NCI-H1092 (cell line): Measurements from ENCODE around the gene PSMB2.

Experiments used
- DNase-seq: peaks from one replicate; lab custom pipeline; 2025; lab: John Stamatoyannopoulos, UW

PSMB2 gene

GRCh38 chr1:35642471-35642955, 1.2 kb upstream of the PSMB2 start:
- DNase-seq, result no peak

DNA sequence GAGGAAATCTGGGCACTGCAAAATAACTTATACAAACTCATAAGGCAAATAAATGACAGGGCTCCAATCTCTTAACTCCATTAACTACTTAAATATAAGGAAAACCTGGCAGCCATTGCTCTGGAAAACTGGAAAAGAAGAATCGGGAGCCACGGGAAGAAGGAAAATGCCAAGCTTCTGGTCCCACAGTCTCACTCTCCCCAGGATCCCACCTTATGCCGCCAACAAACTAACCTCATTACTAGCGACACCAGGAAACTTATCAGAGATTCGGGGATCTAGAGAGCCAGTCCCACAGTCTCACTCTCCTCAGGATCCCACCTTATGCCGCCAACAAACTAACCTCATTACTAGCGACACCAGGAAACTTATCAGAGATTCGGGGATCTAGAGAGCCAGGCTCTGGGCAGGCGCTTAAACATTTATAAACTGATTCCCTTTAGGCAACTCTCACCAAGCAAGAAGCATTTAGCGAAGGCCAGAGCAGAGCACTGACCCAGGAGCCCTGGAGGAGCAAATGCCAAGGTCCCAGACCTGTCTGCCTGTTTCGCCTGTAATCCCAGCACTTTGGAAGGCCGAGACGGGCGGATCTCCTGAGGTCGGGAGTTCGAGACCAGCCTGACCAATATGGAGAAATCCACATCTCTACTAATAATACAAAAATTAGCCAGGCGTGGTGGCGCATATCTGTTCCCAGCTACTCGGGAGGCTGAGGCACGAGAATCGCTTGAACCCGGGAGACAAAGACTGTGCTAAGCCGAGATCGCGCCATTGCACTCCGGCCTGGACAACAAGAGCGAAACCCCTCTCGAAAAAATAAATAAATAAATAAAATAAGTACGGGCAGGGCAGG, 720 bp downstream of the PSMB2 start:
- no peak for DNase-seq

DNA sequence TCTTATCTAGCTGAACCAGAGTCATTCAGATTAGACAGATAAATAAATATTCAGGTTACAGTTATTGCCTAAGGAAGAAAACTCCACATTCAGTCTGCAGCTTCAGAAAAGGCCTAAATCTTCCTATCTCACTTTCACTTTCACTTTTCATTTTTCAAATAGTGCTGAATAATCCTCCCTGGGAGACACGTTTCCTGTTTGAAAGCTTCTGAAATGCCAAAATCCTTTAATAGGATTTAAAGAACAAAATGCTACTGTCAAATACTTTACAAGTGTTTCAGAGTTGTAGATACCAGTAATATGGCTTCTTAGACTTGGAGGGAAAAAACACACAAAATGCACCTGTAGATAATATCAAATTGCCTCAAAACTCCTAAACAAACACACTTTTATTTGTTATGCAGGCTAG, 3.9 kb downstream of the PSMB2 start:
- no peak for DNase-seq

DNA sequence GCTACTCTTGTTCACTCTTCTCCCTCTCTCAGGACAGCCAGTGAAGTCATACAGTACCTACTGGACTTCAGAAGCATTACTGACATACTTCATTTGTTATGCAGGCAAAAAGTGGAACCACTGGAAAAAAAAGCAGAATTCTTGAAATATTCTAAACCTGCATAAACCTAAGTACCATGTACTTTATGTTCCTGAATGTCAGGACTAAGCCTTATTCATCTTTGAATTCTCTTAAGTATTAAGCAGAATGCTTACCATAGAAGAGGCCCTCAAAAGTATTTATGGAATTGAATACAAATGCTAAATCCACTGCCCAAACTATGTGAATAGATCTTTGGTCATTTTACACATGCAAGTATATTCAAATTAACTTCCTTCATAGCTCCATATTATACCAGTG, 7.8 kb downstream of the PSMB2 start:
- DNase-seq, result no peak

- no peak for DNase-seq
Measured at GRCh38 chr1:35631396-35631795, 9.9 kb downstream of the PSMB2 start.

GRCh38 chr1:35629051-35629450, 12.3 kb downstream of the PSMB2 start:
- DNase-seq, result no peak

DNA sequence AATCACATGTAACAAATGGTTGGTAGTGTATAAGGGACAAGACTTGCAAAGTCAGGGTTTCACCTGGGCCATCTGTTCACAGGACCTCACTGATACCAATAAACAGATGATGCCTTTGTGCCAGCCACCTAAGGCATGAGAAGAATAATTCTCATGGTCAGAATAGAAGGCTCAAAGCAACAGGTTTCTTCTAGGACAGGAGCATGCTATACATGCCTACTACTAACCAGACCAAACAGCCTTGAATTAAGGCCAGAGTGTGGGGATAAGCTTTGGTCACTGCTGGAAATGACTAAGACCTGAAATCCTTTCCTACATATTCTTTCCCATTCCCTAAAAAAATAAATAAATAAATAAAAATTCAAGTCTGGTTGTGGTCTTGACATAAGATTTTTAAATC, 17.5 kb downstream of the PSMB2 start:
- no peak for DNase-seq

GRCh38 chr1:35622510-35623178, 18.7 kb downstream of the PSMB2 start:
- no peak for DNase-seq

- DNase-seq, result no peak
Measured at GRCh38 chr1:35619237-35620121, 21.8 kb downstream of the PSMB2 start.

DNA sequence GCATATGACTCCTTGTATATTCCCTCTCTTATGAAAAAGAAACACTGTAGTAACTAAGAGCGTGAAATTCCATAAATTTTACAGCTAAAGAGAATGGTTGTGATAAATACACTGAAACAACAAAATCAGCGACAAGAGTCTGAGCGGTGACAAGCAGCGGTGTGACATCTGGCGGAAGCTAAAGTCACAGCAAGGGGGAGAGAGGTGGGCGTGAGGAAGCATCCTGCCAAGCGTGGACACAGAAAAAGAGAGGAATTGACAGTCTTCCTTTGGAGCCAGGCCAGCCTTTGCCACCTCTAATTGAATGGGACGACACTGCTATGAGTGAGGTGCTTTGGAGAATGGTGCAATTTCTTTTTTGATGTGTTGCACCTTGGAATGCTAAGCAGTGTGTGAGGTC, 25.9 kb downstream of the PSMB2 start:
- no peak for DNase-seq

DNA sequence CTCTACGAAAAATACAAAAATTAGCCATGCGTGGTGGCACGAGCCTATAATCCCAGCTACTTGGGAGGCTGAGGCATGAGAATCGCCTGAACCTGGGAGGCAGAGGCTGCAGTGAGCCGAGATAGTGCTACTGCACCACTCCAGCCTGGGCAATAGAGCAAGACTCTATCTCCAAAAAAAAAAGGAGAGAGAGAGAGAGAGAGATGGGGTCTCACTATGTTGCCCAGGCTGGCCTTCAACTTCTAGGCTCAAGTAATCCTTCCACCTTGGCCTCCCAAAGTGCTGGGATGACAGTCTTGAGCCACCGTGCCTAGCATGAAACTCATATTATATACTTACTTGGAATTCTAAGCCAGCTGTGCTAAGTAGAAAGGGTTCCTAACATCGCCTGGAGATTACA, 29.7 kb downstream of the PSMB2 start:
- no peak for DNase-seq

GRCh38 chr1:35605867-35606182, 35.5 kb downstream of the PSMB2 start:
- no peak for DNase-seq

- no peak for DNase-seq
Measured at GRCh38 chr1:35605071-35605866, 36.1 kb downstream of the PSMB2 start.

- no peak for DNase-seq
Measured at GRCh38 chr1:35603941-35604340, 37.4 kb downstream of the PSMB2 start.

- no peak for DNase-seq
Measured at GRCh38 chr1:35603468-35603867, 37.9 kb downstream of the PSMB2 start.

- DNase-seq, result no peak
Measured at GRCh38 chr1:35600593-35600992, 40.7 kb downstream of the PSMB2 start.

- DNase-seq, result no peak
Measured at GRCh38 chr1:35599411-35599810, 41.9 kb downstream of the PSMB2 start.

- no peak for DNase-seq
Measured at GRCh38 chr1:35598895-35599294, 42.4 kb downstream of the PSMB2 start.

DNA sequence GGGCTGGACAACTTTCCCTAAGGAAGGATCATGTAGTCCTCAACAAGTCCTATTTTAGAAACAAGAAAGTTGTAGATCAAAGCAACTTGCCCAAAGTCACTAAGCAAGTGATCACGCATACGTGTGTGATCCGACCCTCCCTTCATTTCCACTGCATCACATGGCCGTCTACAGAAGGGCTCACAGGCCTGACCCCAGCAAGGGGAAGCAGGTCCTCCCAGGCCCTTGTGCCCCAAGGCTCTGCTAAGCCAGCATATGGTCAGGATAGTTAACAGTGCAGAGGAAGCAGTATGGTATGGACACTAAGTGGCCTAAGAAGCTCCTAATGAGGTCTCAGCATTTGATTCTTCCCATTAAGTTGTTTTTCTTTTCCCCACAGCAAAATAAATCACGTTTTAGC, 43.5 kb downstream of the PSMB2 start:
- DNase-seq, result no peak

DNA sequence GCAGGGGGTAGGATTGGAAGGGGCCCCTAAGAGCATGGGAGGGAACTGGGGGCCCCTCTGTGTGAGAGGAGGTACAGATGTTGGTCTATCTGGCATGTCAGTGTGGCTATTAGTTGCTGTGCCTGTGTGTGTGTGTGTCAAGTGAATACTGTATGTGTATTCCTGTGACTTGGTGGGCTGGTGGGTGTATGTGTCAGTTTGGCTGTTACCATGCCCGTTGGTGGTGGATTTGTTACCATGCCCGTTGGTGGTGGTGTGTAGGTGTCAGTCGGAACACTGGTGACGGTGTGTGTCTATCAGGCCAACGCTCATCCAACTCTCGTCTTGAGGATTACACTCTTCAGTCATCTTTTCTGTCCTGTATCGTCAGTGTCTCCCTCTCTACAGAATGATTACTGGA, 45.6 kb downstream of the PSMB2 start:
- no peak for DNase-seq

- DNase-seq, result no peak
Measured at GRCh38 chr1:35594005-35594760, 47.1 kb downstream of the PSMB2 start.
